GM19239 (cell line): ENCODE results near the gene ALDH1A3.

Experiments used
- DNase-seq: peaks from one replicate; pipeline ENCODE4 v3.0.0; 2011; ENCODE audit warnings: low spot score; ENCODE audit not compliant: insufficient read length
- FAIRE-seq: peaks from 2 replicates; lab custom pipeline; 2011; peaks lifted over from hg19 to GRCh38; lab: Jason Lieb, UNC

The ALDH1A3 gene

GRCh38 chr15:100856867-100857266, 22.8 kb upstream of the ALDH1A3 start:
- DNase-seq (no peak), FAIRE-seq (no peak)

GRCh38 chr15:100858294-100858693, 21.3 kb upstream of the ALDH1A3 start:
- FAIRE-seq: no peak

GRCh38 chr15:100859970-100860828, 19.4 kb upstream of the ALDH1A3 start:
- FAIRE-seq (no peak), DNase-seq (no peak)

More at GRCh38 chr15:100858294-100858693, 21.3 kb upstream of the ALDH1A3 start:
- DNase-seq: no peak

- no peak for FAIRE-seq
- DNase-seq: no peak
These were observed 18.7 kb upstream of the ALDH1A3 start for GRCh38 chr15:100860829-100861510.

GRCh38 chr15:100861511-100861991, 18.1 kb upstream of the ALDH1A3 start:
- no peak for FAIRE-seq
- no peak for DNase-seq

DNA sequence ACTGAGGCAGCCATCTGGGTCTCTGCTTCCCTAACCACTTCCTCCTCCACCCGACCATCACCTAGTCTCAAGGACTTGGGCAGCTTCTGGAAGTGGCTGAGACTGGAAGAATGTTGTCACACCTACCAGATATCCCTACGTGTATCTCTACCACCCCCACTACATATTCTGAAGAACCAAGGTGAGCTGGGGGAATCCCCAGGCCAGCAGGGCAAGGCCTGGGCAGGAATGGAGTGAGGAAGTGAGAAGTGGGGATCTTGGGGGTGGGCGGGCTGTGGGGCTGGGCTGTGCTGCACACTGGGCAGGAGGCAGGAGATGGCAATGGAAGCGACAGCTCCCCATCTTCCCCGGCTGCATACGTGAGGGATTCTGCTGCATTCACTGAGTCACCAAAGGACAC, 17.5 kb upstream of the ALDH1A3 start:
- FAIRE-seq (no peak), DNase-seq (no peak)

DNA sequence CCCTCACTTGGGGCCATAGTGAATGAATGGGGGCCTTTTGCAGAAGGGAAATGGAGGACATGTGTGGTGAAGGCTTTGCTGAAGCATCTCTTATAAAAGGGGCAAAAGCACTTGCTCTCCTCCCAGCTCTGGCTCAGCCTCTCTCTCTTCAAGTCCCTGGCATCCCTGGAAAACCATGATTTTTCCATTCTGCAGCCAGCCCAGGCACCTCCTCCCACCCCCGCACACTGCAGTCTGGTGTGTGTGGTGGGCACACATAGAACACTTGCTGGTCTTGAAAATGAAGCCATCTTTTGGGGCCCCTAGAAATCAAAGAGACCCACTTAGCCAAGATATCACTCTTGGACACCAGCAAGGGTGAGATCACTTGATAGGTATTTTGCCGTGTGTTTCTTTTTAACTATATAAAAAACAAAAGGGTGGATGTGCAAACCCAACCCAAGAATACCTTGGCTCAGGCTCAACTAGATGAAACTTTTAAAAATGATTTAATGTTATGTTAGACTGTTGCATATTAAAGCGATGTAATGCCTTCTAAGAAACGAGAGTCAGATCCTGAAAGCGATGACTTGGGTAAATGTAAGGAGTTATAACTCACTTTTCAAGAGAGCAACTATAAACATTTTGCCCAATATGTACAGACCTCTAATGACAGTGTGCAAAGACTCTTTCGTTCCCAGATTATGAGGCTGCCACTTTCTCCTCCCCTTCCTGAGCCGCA, 16.4 kb upstream of the ALDH1A3 start:
- FAIRE-seq (no peak), DNase-seq (no peak)

GRCh38 chr15:100863796-100864267, 15.8 kb upstream of the ALDH1A3 start:
- no peak for DNase-seq
- FAIRE-seq: no peak

- DNase-seq: no peak
- FAIRE-seq: no peak
These were observed 13.0 kb upstream of the ALDH1A3 start for GRCh38 chr15:100866386-100867330.

GRCh38 chr15:100867433-100867832, 12.2 kb upstream of the ALDH1A3 start:
- DNase-seq (no peak), FAIRE-seq (no peak)

GRCh38 chr15:100869151-100869999, 10.3 kb upstream of the ALDH1A3 start:
- FAIRE-seq (no peak), DNase-seq (no peak)

- DNase-seq (peak; percentile 66), FAIRE-seq (peak; percentile 88)
These were observed 6.5 kb upstream of the ALDH1A3 start for GRCh38 chr15:100873029-100873677.

DNA sequence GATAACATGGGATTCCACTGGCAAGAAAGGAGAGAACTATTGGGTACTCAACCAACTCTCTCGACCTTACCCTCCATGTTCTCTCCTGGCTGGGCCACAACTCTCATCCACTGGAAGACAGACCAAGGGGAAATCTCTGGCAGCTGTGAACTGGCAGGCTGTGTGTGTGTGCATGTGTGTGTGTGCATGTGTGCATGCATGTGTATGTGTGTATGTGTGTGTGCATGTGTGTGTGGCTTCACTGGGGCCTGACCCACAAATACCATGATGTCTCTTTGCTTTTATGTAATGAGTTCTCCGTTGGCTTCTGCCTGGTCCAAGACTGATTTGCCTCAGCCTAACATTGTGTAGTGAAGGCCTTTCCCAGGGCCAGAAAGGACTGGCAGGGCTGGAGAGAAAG, 4.1 kb upstream of the ALDH1A3 start:
- FAIRE-seq: no peak

GRCh38 chr15:100875976-100876375, 3.7 kb upstream of the ALDH1A3 start:
- no peak for FAIRE-seq

More for the DNA sequence above, 4.1 kb upstream of the ALDH1A3 start:
- DNase-seq: no peak

DNA sequence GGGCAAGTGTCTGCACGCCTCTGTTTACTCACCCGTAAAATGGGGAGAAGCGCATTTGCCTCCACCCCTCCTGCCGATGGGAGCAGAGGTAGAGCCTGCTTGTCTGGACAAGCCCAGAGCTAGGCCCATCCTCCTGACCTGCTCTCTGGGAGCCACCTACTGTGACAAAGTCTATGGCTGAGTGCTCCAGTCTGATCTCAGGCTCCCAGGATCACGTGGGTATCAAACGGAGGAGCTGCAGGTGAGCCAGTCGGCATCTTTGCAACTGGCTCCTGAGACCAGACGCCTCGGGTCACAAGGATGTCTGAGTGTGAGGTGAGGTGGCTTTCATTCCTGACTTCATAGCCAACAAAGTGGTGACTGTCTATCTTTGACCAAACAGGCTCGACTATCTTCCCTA, 2.1 kb upstream of the ALDH1A3 start:
- DNase-seq (no peak), FAIRE-seq (no peak)

More at GRCh38 chr15:100875976-100876375, 3.7 kb upstream of the ALDH1A3 start:
- no peak for DNase-seq

GRCh38 chr15:100878130-100878529, 1.5 kb upstream of the ALDH1A3 start:
- FAIRE-seq: no peak

DNA sequence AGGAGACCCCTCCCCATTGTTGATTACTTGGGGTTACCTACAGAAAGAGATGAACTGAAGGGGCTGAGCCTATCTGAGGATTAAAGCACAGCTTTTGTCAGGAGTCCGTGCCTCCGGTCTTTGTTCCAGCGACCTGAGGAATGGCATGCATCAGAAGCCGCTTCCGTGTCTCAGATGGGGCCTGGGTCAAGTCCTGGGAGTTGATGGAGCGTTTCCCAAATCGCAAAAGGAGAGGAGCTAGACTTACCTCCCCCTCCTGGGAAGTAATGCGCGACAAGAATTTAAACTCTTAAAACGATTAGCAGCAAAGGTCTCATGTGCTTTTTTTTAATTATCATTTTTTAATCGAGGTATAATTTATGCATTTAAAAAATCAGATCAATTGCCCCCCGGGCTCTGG, 983 bp upstream of the ALDH1A3 start:
- DNase-seq (no peak), FAIRE-seq (no peak)

More at GRCh38 chr15:100878130-100878529, 1.5 kb upstream of the ALDH1A3 start:
- no peak for DNase-seq

DNA sequence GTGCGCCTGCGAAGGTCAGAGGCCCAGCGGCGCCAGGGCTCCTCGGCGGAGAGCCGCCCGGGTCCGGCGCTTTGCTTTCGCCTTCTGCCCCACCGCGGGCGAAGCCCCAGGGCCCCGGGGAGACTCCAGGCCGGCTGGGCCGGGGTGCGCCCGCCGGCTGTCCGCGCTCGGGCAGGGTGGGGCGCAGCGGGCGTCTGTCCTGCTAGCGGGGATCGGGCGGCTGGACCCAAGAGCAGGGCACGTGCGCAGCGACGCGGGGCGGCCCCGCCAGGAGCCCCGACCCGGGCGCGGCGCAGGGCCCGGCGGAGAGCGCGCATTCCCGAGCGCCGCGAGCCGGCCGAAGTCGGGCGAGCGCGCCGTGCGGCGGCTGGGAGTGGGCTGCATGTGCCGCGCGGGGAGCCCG, 569 bp upstream of the ALDH1A3 start:
- DNase-seq (peak; percentile 27), FAIRE-seq (no peak)
